Aorta (tissue), 5 donors: ENCODE data around the gene IMMP1L. TPM values are rescaled to one million over a fixed set of nuclear protein-coding genes. Genes with fewer than 3 reads are reported as not detected.

ENCODE experiments used
- ATAC-seq: fragments of 200-7000 bp; cut with Tn5 transposase; one replicate; pipeline ENCODE4 v1.9.1; 2022; ENCODE audit warnings: moderate library complexity; ENCODE audit not compliant: low FRiP score
- DNase-seq, 2 donors: peaks; one replicate each; pipeline ENCODE4 v3.0.0-alpha.2; 2020
- H3K27ac ChIP-seq, 2 donors: one replicate each; pipeline ENCODE4 v1.5.1; 2013; ENCODE audit warnings: low read length in 2 of 2, mild to moderate bottlenecking in 2 of 2, moderate library complexity in 2 of 2, control low read depth in 1 of 2, inconsistent platforms in 1 of 2, low read depth in 1 of 2
- H3K27me3 ChIP-seq, 2 donors: one replicate each; pipeline ENCODE4 v1.6.1; 2013; ENCODE audit warnings: control low read depth in 1 of 2, low read length in 1 of 2, mild to moderate bottlenecking in 1 of 2, moderate library complexity in 1 of 2; ENCODE audit not compliant: insufficient read depth in 2 of 2, control insufficient read depth in 1 of 2
- H3K36me3 ChIP-seq, 2 donors: one replicate each; pipeline ENCODE4 v1.6.1; 2013; ENCODE audit warnings: control low read depth in 1 of 2, low read length in 1 of 2, mild to moderate bottlenecking in 1 of 2; ENCODE audit not compliant: insufficient read depth in 2 of 2, control insufficient read depth in 1 of 2
- H3K4me1 ChIP-seq, 2 donors: one replicate each; pipeline ENCODE4 v1.6.1; 2013; ENCODE audit warnings: low read length in 2 of 2, control low read depth in 1 of 2, mild to moderate bottlenecking in 1 of 2, moderate library complexity in 1 of 2; ENCODE audit not compliant: insufficient read depth in 2 of 2, control insufficient read depth in 1 of 2
- H3K4me3 ChIP-seq, 2 donors: one replicate each; pipeline ENCODE4 v1.5.1; 2013; ENCODE audit warnings: low read length in 2 of 2, control low read depth in 1 of 2, mild to moderate bottlenecking in 1 of 2
- H3K9me3 ChIP-seq: one replicate; pipeline ENCODE4 v1.6.1; 2013; ENCODE audit warnings: mild to moderate bottlenecking, low read length; ENCODE audit not compliant: control insufficient read depth
- WGBS, 2 donors: extraction: QIAGEN DNeasy Blood & Tissue Kit; methylation state at CpG; one replicate each; pipeline ENCODE4 v1.1.7; 2013; 5-methylcytosine and 5-hydroxymethylcytosine counted together
- intact Hi-C, 2 donors: fragments of 100-400 bp; cut with DNase I; formaldehyde crosslinking; loops; one replicate each; pipeline versions ENCODE4 v1.14.2 to v1.15.0; 2022
- polyA plus RNA-seq, 2 donors: library from polyadenylated mRNA; stranded (reverse); fragments of 200-250 nt; gene quantifications; one replicate each; pipeline ENCODE4 v1.2.3, GENCODE V29; 2013
- total RNA-seq, 2 donors: library from RNA; stranded (reverse); fragmentation: NEBNext Ultra II Directional; extraction: Animal tissue kit (Norgen Biotek cat#: 25700); gene quantifications; one replicate each; pipeline ENCODE4 v1.2.1, GENCODE V29; 2021
- donor health status: healthy with polysubstance abuse.
- donor health status: Bipolar disorder and iron deficiency.
- donor health status: DM: no; HTN: no; CAD: no.
- donor health status: DM: no; HTN: no; CAD: no.
- donor health status: DM: yes; HTN: yes; CAD: no.

The IMMP1L gene
- total and polyA plus RNA-seq, 4 donors = 8.5 to 25.1 (median 13.8) TPM

GRCh38 chr11:31422703-31423102 is 86.7 kb downstream of the IMMP1L start:
- Histone ChIP-seq H3K36me3 (no peaks in the 10 kb centered on the region), H3K4me3 (no peak overlapping the region), H3K27ac (no peak overlapping the region), H3K9me3 (no peaks in the 10 kb centered on the region), H3K4me1 (no peaks in the 10 kb centered on the region), H3K27me3 (no peaks in the 10 kb centered on the region)
- intact Hi-C loops = no loop called here
- ATAC-seq (no peak), DNase-seq (no peak)
- WGBS, 2 donors = 99 to 100% methylated on average over 1 of the region's 1 CpG

- no peaks in the 10 kb centered on the region for H3K9me3 ChIP-seq
- no peaks in the 10 kb centered on the region for H3K4me1 ChIP-seq
- H3K4me3 ChIP-seq = no peak overlapping the region
- 66 to 74% methylated on average over 2 of the region's 2 CpGs for WGBS, 2 donors
- H3K27ac ChIP-seq = no peak overlapping the region
- H3K27me3 ChIP-seq = no peaks in the 10 kb centered on the region
- H3K36me3 ChIP-seq = no peaks in the 10 kb centered on the region
- DNase-seq (no peak), ATAC-seq (no peak)
- intact Hi-C loops = no loop called here
Measured at GRCh38 chr11:31421820-31422219, 87.6 kb downstream of the IMMP1L start.

GRCh38 chr11:31419669-31420068 is 89.8 kb downstream of the IMMP1L start:
- intact Hi-C loops = no loop called here
- no peaks in the 10 kb centered on the region for H3K9me3 ChIP-seq
- H3K4me1 ChIP-seq = no peaks in the 10 kb centered on the region
- H3K4me3 ChIP-seq = no peak overlapping the region
- H3K36me3 ChIP-seq = peaks cover 0 to 2% of the 10 kb centered on the region in 2 donors
- H3K27ac ChIP-seq = no peak overlapping the region
- no peaks in the 10 kb centered on the region for H3K27me3 ChIP-seq
- no peak for ATAC-seq
- no peak for DNase-seq
- WGBS, 2 donors = 56 to 69% methylated on average over 1 of the region's 1 CpG

- Histone ChIP-seq H3K4me1 (no peaks in the 10 kb centered on the region), H3K27ac (no peak overlapping the region), H3K36me3 (peaks cover 0 to 2% of the 10 kb centered on the region in 2 donors), H3K4me3 (no peak overlapping the region), H3K9me3 (no peaks in the 10 kb centered on the region), H3K27me3 (no peaks in the 10 kb centered on the region)
- DNase-seq (no peak), ATAC-seq (no peak)
- 84 to 87% methylated on average over 3 of the region's 3 CpGs for WGBS, 2 donors
- intact Hi-C loops = no loop called here
Measured at GRCh38 chr11:31419138-31419537, 90.3 kb downstream of the IMMP1L start.

GRCh38 chr11:31417816-31418215 is 91.6 kb downstream of the IMMP1L start:
- Histone ChIP-seq H3K36me3 (peaks cover 0 to 2% of the 10 kb centered on the region in 2 donors), H3K27me3 (no peaks in the 10 kb centered on the region), H3K4me1 (no peaks in the 10 kb centered on the region), H3K27ac (no peak overlapping the region), H3K9me3 (no peaks in the 10 kb centered on the region), H3K4me3 (no peak overlapping the region)
- no peak for DNase-seq
- ATAC-seq = no peak
- 89 to 95% methylated on average over 2 of the region's 2 CpGs for WGBS, 2 donors
- intact Hi-C loops = no loop called here

GRCh38 chr11:31417357-31417756 is 92.1 kb downstream of the IMMP1L start:
- ATAC-seq = no peak
- Histone ChIP-seq H3K27me3 (no peaks in the 10 kb centered on the region), H3K36me3 (peaks cover 0 to 2% of the 10 kb centered on the region in 2 donors), H3K9me3 (no peaks in the 10 kb centered on the region), H3K27ac (no peak overlapping the region), H3K4me1 (no peaks in the 10 kb centered on the region), H3K4me3 (no peak overlapping the region)
- intact Hi-C loops = no loop called here
- no peak for DNase-seq
- WGBS, 2 donors = 78 to 79% methylated on average over 1 of the region's 1 CpG

GRCh38 chr11:31415435-31415834 is 94.0 kb downstream of the IMMP1L start:
- WGBS, 2 donors = 85% methylated on average over 4 of the region's 4 CpGs
- DNase-seq (no peak), ATAC-seq (no peak)
- Histone ChIP-seq H3K4me1 (no peaks in the 10 kb centered on the region), H3K9me3 (peaks cover 2% of the 10 kb centered on the region), H3K4me3 (no peak overlapping the region), H3K27me3 (no peaks in the 10 kb centered on the region), H3K36me3 (peaks cover 0 to 2% of the 10 kb centered on the region in 2 donors), H3K27ac (no peak overlapping the region)
- intact Hi-C loops = no loop called here

- peaks cover 2% of the 10 kb centered on the region for H3K9me3 ChIP-seq
- DNase-seq (no peak), ATAC-seq (no peak)
- no peaks in the 10 kb centered on the region for H3K27me3 ChIP-seq
- H3K4me3 ChIP-seq = no peak overlapping the region
- 84 to 86% methylated on average over 3 of the region's 3 CpGs for WGBS, 2 donors
- H3K27ac ChIP-seq = no peak overlapping the region
- intact Hi-C loops = no loop called here
- H3K36me3 ChIP-seq = peaks cover 0 to 2% of the 10 kb centered on the region in 2 donors
- no peaks in the 10 kb centered on the region for H3K4me1 ChIP-seq
Measured at GRCh38 chr11:31414338-31414737, 95.1 kb downstream of the IMMP1L start.

GRCh38 chr11:31412946-31413345 is 96.5 kb downstream of the IMMP1L start:
- Histone ChIP-seq H3K27me3 (no peaks in the 10 kb centered on the region), H3K36me3 (peaks cover 0 to 2% of the 10 kb centered on the region in 2 donors), H3K9me3 (peaks cover 2% of the 10 kb centered on the region), H3K27ac (no peak overlapping the region), H3K4me1 (no peaks in the 10 kb centered on the region), H3K4me3 (no peak overlapping the region)
- ATAC-seq (no peak), DNase-seq (no peak)
- 99 to 100% methylated on average over 2 of the region's 2 CpGs for WGBS, 2 donors
- intact Hi-C loops = no loop called here
